ENCODE data around the gene CTSE.

- TF ChIP-seq TCF7L2 (IDR thresholded peaks at IDR 0.05; ENCODE audit: low read depth, low read length) (no peak), CTCF (IDR thresholded peaks at IDR 0.05) (no peak), SIN3A (IDR thresholded peaks at IDR 0.05; ENCODE audit: borderline replicate concordance, insufficient read depth, low read depth, low read length) (no peak)
These were observed 5.8 kb upstream of the CTSE start for GRCh38 chr1:206029484-206029883.

Data from Panc1 (cell line).